Stimulated activated CD8-positive, alpha-beta memory T cell treated with anti-CD3 and anti-CD28 coated beads, Interleukin-2, amount 100 ng/mL, for 48 hours (primary cell): Measurements from ENCODE around the gene MEGF11.

Experiments used
- DNase-seq, 2 donors: peaks; one replicate each; pipeline ENCODE4 v3.0.0-alpha.2; 2020; ENCODE audit warnings: low read depth in 2 of 2

The MEGF11 gene

GRCh38 chr15:66032006-66032405 lies 221.5 kb downstream of the MEGF11 start:
- DNase-seq: no peak

- DNase-seq: no peak
Observed at GRCh38 chr15:66030650-66031049, 222.9 kb downstream of the MEGF11 start.

GRCh38 chr15:66029650-66030049 lies 223.9 kb downstream of the MEGF11 start:
- no peak for DNase-seq

GRCh38 chr15:66027268-66027805 lies 226.2 kb downstream of the MEGF11 start:
- DNase-seq: no peak

- DNase-seq: no peak
Observed at GRCh38 chr15:66025972-66026371, 227.6 kb downstream of the MEGF11 start.

- DNase-seq: no peak
Observed at GRCh38 chr15:66025015-66025452, 228.5 kb downstream of the MEGF11 start.

- no peak for DNase-seq
Observed at GRCh38 chr15:66024116-66024515, 229.4 kb downstream of the MEGF11 start.

GRCh38 chr15:66023311-66023972 lies 230.1 kb downstream of the MEGF11 start:
- no peak for DNase-seq

GRCh38 chr15:66022163-66022525 lies 231.4 kb downstream of the MEGF11 start:
- DNase-seq: no peak

GRCh38 chr15:66021496-66022162 lies 231.9 kb downstream of the MEGF11 start:
- DNase-seq: no peak

- no peak for DNase-seq
Observed at GRCh38 chr15:66019826-66020398, 233.6 kb downstream of the MEGF11 start.

- DNase-seq: no peak
Observed at GRCh38 chr15:66019368-66019767, 234.2 kb downstream of the MEGF11 start.

- no peak for DNase-seq
Observed at GRCh38 chr15:66018488-66018797, 235.1 kb downstream of the MEGF11 start.

GRCh38 chr15:66017792-66018487 lies 235.6 kb downstream of the MEGF11 start:
- DNase-seq: no peak

- DNase-seq: no peak
Observed at GRCh38 chr15:66017000-66017399, 236.6 kb downstream of the MEGF11 start.

- DNase-seq: no peak
Observed at GRCh38 chr15:66016199-66016598, 237.4 kb downstream of the MEGF11 start.

- DNase-seq: no peak
Observed at GRCh38 chr15:66014635-66015182, 238.8 kb downstream of the MEGF11 start.

- DNase-seq: no peak
Observed at GRCh38 chr15:66014022-66014421, 239.5 kb downstream of the MEGF11 start.

- DNase-seq: no peak
Observed at GRCh38 chr15:66008940-66009562, 244.5 kb downstream of the MEGF11 start.

GRCh38 chr15:66007663-66008262 lies 245.8 kb downstream of the MEGF11 start:
- DNase-seq: peak in 1 of 2 donors; percentile 7

GRCh38 chr15:66006986-66007385 lies 246.6 kb downstream of the MEGF11 start:
- DNase-seq: no peak
